IMR-90 (cell line): ENCODE data around the gene PIK3R4. TPM values are rescaled to one million over a fixed set of nuclear protein-coding genes. Genes with fewer than 3 reads are reported as not detected.

Experiments
- ATAC-seq: fragments of 200-7000 bp; cut with Tn5 transposase; 2 replicates; pipeline ENCODE4 v1.9.1; 2020; ENCODE audit warnings: low read depth, mild to moderate bottlenecking, moderate library complexity
- Bru-seq: library from RNA; stranded (reverse); fragments of 400-500 nt; gene quantifications from one replicate; lab custom pipeline; 2021; lab: Mats Ljungman, UMichigan
- BruChase-seq, 2 experiments: library from RNA; stranded (reverse); fragments of 400-500 nt; gene quantifications; one replicate each; lab custom pipeline; 2021; lab: Mats Ljungman, UMichigan
- BruUV-seq: library from RNA; stranded (reverse); fragments of 400-500 nt; replicated peaks from 2 replicates; lab custom pipeline; 2021; lab: Mats Ljungman, UMichigan
- CTCF ChIA-PET: fragments of 300-600 bp; formaldehyde crosslinking; extraction: SDS; loops from one replicate; lab custom pipeline; 2021; ENCODE audit warnings: antibody characterized with exemption; lab: Yijun Ruan, JAX
- POLR2A ChIA-PET: fragments of 300-600 bp; sonication (Branson Sonifier 250); formaldehyde crosslinking; loops from one replicate; lab custom pipeline; 2022; ENCODE audit warnings: antibody characterized with exemption; ENCODE audit not compliant: unreplicated experiment; lab: Charles Lee
- DNase-seq: peaks from one replicate; pipeline ENCODE4 v3.0.0; 2013
- H2AFZ ChIP-seq: replicated peaks from 2 replicates; pipeline ENCODE3; 2013; ENCODE audit warnings: low read length, mild to moderate bottlenecking; ENCODE audit not compliant: poor library complexity
- H2AK5ac ChIP-seq: 2 replicates; pipeline ENCODE4 v1.6.1; 2013; ENCODE audit warnings: low read depth, low read length, inconsistent platforms
- H2AK9ac ChIP-seq: replicated peaks from 2 replicates; pipeline ENCODE3; 2013; ENCODE audit warnings: mild to moderate bottlenecking, low read depth, low read length, moderate library complexity; ENCODE audit not compliant: poor library complexity
- H2BK120ac ChIP-seq: 2 replicates; pipeline ENCODE4 v1.6.1; 2013; ENCODE audit warnings: low read depth, low read length, inconsistent platforms
- H2BK15ac ChIP-seq: 3 replicates; pipeline ENCODE4 v1.6.1; 2013; ENCODE audit warnings: low read depth, low read length, inconsistent platforms
- H2BK20ac ChIP-seq: 2 replicates; pipeline ENCODE4 v1.6.1; 2013; ENCODE audit warnings: low read depth, mild to moderate bottlenecking, inconsistent platforms, low read length, moderate library complexity
- H2BK5ac ChIP-seq: 2 replicates; pipeline ENCODE4 v1.6.1; 2013; ENCODE audit warnings: mild to moderate bottlenecking, low read depth, low read length, inconsistent platforms; ENCODE audit not compliant: poor library complexity, severe bottlenecking
- H3K14ac ChIP-seq: replicated peaks from 2 replicates; pipeline ENCODE4 v1.6.1; 2013; ENCODE audit warnings: low read depth, low read length, inconsistent platforms
- H3K18ac ChIP-seq: 2 replicates; pipeline ENCODE4 v1.6.1; 2013; ENCODE audit warnings: low read depth, low read length, control low read depth
- H3K23ac ChIP-seq: 2 replicates; pipeline ENCODE4 v1.6.1; 2013; ENCODE audit warnings: low read depth, low read length, inconsistent platforms
- H3K27ac ChIP-seq: 2 replicates; pipeline ENCODE4 v1.5.1; 2013; ENCODE audit warnings: mild to moderate bottlenecking, control low read depth, low read length; ENCODE audit not compliant: insufficient read depth
- H3K27me3 ChIP-seq: 2 replicates; pipeline ENCODE4 v1.6.1; 2013; ENCODE audit warnings: low read length; ENCODE audit not compliant: control insufficient read depth, insufficient read depth
- H3K36me3 ChIP-seq: 2 replicates; pipeline ENCODE4 v1.6.1; 2013; ENCODE audit warnings: low read length, mixed read lengths; ENCODE audit not compliant: control insufficient read depth, insufficient read depth
- H3K4ac ChIP-seq: 2 replicates; pipeline ENCODE4 v1.6.1; 2013; ENCODE audit warnings: low read depth, low read length, inconsistent platforms
- H3K4me1 ChIP-seq: 2 replicates; pipeline ENCODE4 v1.6.1; 2013; ENCODE audit warnings: low read length, mixed read lengths; ENCODE audit not compliant: control insufficient read depth, insufficient read depth
- H3K4me2 ChIP-seq: 2 replicates; pipeline ENCODE4 v1.6.1; 2013; ENCODE audit warnings: low read depth, mild to moderate bottlenecking, control low read depth, low read length, moderate library complexity
- H3K4me3 ChIP-seq: 2 replicates; pipeline ENCODE4 v1.5.1; 2013; ENCODE audit warnings: low read depth, mild to moderate bottlenecking, control low read depth, low read length, moderate library complexity; ENCODE audit not compliant: insufficient read depth
- H3K56ac ChIP-seq: 2 replicates; pipeline ENCODE4 v1.6.1; 2013; ENCODE audit warnings: low read length, inconsistent platforms; ENCODE audit not compliant: insufficient read depth; ENCODE audit errors: extremely low read depth
- H3K79me1 ChIP-seq, 2 experiments: 2 replicates each; pipeline ENCODE4 v1.6.1; 2013; ENCODE audit warnings: low read length in 2 of 2, inconsistent platforms in 1 of 2, low read depth in 1 of 2
- H3K9ac ChIP-seq: 2 replicates; pipeline ENCODE4 v1.6.1; 2013; ENCODE audit warnings: low read depth, low read length, control low read depth
- H3K9me1 ChIP-seq: 2 replicates; pipeline ENCODE4 v1.6.1; 2013; ENCODE audit warnings: low read length, inconsistent platforms; ENCODE audit not compliant: insufficient read depth
- H3K9me3 ChIP-seq: 2 replicates; pipeline ENCODE4 v1.6.1; 2013; ENCODE audit warnings: low read length; ENCODE audit not compliant: control insufficient read depth, insufficient read depth
- H4K20me1 ChIP-seq: 2 replicates; pipeline ENCODE4 v1.6.1; 2013; ENCODE audit warnings: low read length, inconsistent platforms; ENCODE audit not compliant: insufficient read depth
- H4K5ac ChIP-seq: 2 replicates; pipeline ENCODE4 v1.6.1; 2013; ENCODE audit warnings: mild to moderate bottlenecking, low read depth, low read length, control low read depth
- H4K8ac ChIP-seq, 2 experiments: 2 replicates each; pipeline ENCODE4 v1.6.1; 2013; ENCODE audit warnings: low read depth in 2 of 2, low read length in 2 of 2, control low read depth in 1 of 2, inconsistent platforms in 1 of 2
- H4K91ac ChIP-seq: 2 replicates; pipeline ENCODE4 v1.6.1; 2013; ENCODE audit warnings: low read depth, low read length, inconsistent platforms; ENCODE audit not compliant: insufficient read depth
- CHD1 ChIP-seq: IDR thresholded peaks from 2 replicates; pipeline ENCODE4 v1.6.1; 2012; ENCODE audit warnings: low read depth, low read length, improper control_type of control experiment
- FOS ChIP-seq: fragments of 150-350 bp; IDR thresholded peaks from 2 replicates; pipeline ENCODE4 v1.6.1; 2016; ENCODE audit warnings: low read depth, low read length
- MAFK ChIP-seq: IDR thresholded peaks from 2 replicates; pipeline ENCODE4 v1.6.1; 2012; ENCODE audit warnings: low read depth, low read length, improper control_type of control experiment
- MXI1 ChIP-seq: IDR thresholded peaks from 2 replicates; pipeline ENCODE4 v1.6.1; 2012; ENCODE audit warnings: low read depth, mild to moderate bottlenecking, low read length, moderate library complexity, borderline replicate concordance
- NFE2L2 ChIP-seq: fragments of 150-350 bp; IDR thresholded peaks from 2 replicates; pipeline ENCODE4 v1.6.1; 2016; ENCODE audit warnings: low read depth, mild to moderate bottlenecking, low read length
- POLR2A ChIP-seq: IDR thresholded peaks from 2 replicates; pipeline ENCODE4 v1.6.1; 2012; ENCODE audit warnings: mild to moderate bottlenecking, low read depth, low read length
- RAD21 ChIP-seq: IDR thresholded peaks from 2 replicates; pipeline ENCODE4 v1.6.1; 2012; ENCODE audit warnings: low read length, improper control_type of control experiment
- USF2 ChIP-seq: fragments of 150-350 bp; IDR thresholded peaks from 2 replicates; pipeline ENCODE4 v1.6.1; 2017; ENCODE audit warnings: mild to moderate bottlenecking, antibody characterized with exemption, low read length, low read depth
- WGBS, 2 experiments: methylation state at CpG; one replicate each; pipeline versions ENCODE4 v1.1.5 to v1.1.7; 2013; ENCODE audit warnings: missing lambda C conversion rate in 2 of 2; ENCODE audit not compliant: insufficient read length in 1 of 2; ENCODE audit errors: extremely low coverage in 2 of 2; 5-methylcytosine and 5-hydroxymethylcytosine counted together
- dilution Hi-C: fragments of 300-500 bp; cut with HindIII; formaldehyde crosslinking; loops from one replicate; pipeline ENCODE4 v1.14.3; 2018; ENCODE audit warnings: low sequenced_read_pairs; ENCODE audit not compliant: unreplicated experiment
- in situ Hi-C: fragments of 300-500 bp; cut with MboI; formaldehyde crosslinking; loops from 3 replicates; pipeline ENCODE4 v1.14.3; 2019; ENCODE audit warnings: low sequenced_read_pairs, inconsistent platforms, mixed read lengths
- intact Hi-C: fragments of 100-400 bp; cut with micrococcal nuclease; formaldehyde crosslinking; loops from 2 replicates; pipeline ENCODE4 v1.10.0; 2022
- long read RNA-seq: library from polyadenylated mRNA; unstranded; transcript quantifications from one replicate; pipeline ENCODE4 v2.0.0, GENCODE V29; 2021; ENCODE audit not compliant: unreplicated experiment
- polyA plus RNA-seq, 3 experiments: library from polyadenylated mRNA; depleted of rRNA; stranded (reverse); fragments of >200 nt; gene quantifications; 2 replicates each; pipeline ENCODE4 v1.2.3, GENCODE V29; 2012; ENCODE audit warnings: low replicate concordance in 1 of 3
- total RNA-seq: library from RNA; depleted of rRNA; stranded (reverse); fragments of >200 nt; gene quantifications from 2 replicates; pipeline ENCODE4 v1.2.3, GENCODE V29; 2012; rRNA removed

The PIK3R4 gene
- 24.7 and 27.2 TPM in 2 replicates for total RNA-seq
- polyA plus RNA-seq (2012; rRNA removed), result 19.7 and 20.1 TPM in 2 replicates
- polyA plus RNA-seq (2012; cell fraction: cytosol; rRNA removed), result 6.4 and 6.8 TPM in 2 replicates
- polyA plus RNA-seq (2012; cell fraction: nucleus; rRNA removed; ENCODE audit: low replicate concordance), result 11.1 and 17.0 TPM in 2 replicates
- Bru-seq, nascent RNA, result percentile 69 among the genes with signal in this experiment
- BruChase-seq, experiment 1, labeled RNA remaining after a 6-hour chase, result percentile 56 among the genes with signal in this experiment
- percentile 63 among the genes with signal in this experiment for BruChase-seq, experiment 2, labeled RNA remaining after a 2-hour chase
- long read RNA-seq, full-length matches to known transcripts, result 6 of 12 reads
- long read RNA-seq, partial matches to known transcripts, result 4 of 12 reads
- long read RNA-seq, other reads (novel, unspliced or antisense), result 2 of 12 reads

DNA sequence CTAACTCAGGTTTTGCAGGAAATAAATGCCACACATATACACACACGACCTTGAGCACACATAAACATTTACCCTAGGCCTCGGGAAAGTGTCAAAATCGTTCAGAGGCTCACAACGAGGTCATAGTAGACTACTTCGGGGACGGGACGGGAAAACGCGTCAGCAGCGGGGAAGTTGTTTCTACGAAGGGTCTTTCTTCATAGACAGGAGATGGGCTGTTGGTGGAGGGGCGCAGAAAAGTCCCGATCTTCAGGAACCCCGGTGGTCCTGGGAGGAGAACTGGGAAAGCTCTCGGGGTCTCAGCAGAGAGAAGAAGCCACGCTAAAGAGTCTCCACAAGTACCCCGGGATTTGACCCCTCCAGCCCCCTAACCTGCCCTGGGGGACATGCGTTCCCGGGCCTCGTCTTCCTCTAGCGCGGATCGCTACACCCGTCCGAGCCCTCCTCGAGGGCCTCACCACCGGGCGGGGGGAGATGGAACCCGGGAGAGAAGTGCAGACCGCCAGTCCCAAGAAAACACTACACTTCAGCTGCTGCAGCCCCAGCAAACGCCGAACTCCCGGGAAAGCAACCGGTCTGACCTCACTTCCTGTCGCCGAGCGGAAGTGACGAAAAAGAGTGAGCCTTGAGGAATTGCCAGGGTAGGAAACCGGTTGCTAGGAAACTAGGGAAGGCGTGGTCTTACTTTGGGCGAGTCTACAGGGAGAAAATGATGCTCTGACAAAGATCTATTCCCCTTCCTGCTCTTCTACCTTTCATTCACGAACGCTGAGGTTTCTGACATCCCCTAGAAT lies at the start of gene PIK3R4:
TSS of gene PIK3R4 (minus strand) at position 584 of the 794 bp plus-strand sequence. CDS start 1,611 bp downstream, outside the sequence.
- no peak within 1 kb of the TSS; the same call in 1 of the 2 replicates for H3K18ac ChIP-seq
- H3K23ac ChIP-seq, result 0 out of 2 replicates have a peak within 1 kb of the TSS, but pooled peaks have one; percentile 18
- POLR2A ChIA-PET, result no interaction called here
- peak within 1 kb of the TSS; percentile 75 for H3K9ac ChIP-seq
- H4K20me1 ChIP-seq, result 0 out of 2 replicates have a peak, but pooled peaks cover 3% of the 10 kb centered on the region
- H3K14ac ChIP-seq, result no peak within 1 kb of the TSS
- peak within 1 kb of the TSS; percentile 81 for H4K5ac ChIP-seq
- H3K4ac ChIP-seq, result peak within 1 kb of the TSS; percentile 67
- peak within 1 kb of the TSS; percentile 73 to 78 for H4K8ac ChIP-seq
- WGBS, 2 experiments, result 0% methylated on average over 18 of the region's 43 CpGs; no CpG with 5 or more reads in 1 of the 2 experiments
- peak within 1 kb of the TSS; percentile 80 for H2AK9ac ChIP-seq
- intact Hi-C loops, result loop anchor here (5.0 to 10.0 kb wide), 3 partner anchors 62 to 281 kb away; partner anchors contain the start of genes ASTE1 and NEK11
- peaks cover 4% of the 10 kb centered on the region for H3K9me1 ChIP-seq
- no peak within 1 kb of the TSS for H2BK120ac ChIP-seq
- H3K27ac ChIP-seq, result peak within 1 kb of the TSS; percentile 70
- no peak within 1 kb of the TSS for H2BK15ac ChIP-seq
- peak within 1 kb of the TSS; percentile 25 for H2BK5ac ChIP-seq
- H2BK20ac ChIP-seq, result no peak within 1 kb of the TSS
- TSS peak; percentile 68 for BruUV-seq
- peak within 1 kb of the TSS; percentile 82 for H3K4me3 ChIP-seq
- in situ Hi-C loops, result loop anchor here (5.0 to 25.0 kb wide), 3 partner anchors 146 to 741 kb away; partner anchors contain the start of gene ATP2C1
- H3K56ac ChIP-seq, result peak within 1 kb of the TSS; percentile 59; the same call in 1 of the 2 replicates
- H3K27me3 ChIP-seq, result no peaks in the 10 kb centered on the region
- 0 out of 2 replicates have a peak within 1 kb of the TSS, but pooled peaks have one; percentile 15 for H2AK5ac ChIP-seq
- dilution Hi-C loops, result no loop called here
- TF ChIP-seq USF2, result no peak
- TF ChIP-seq NFE2L2, result no peak
- peak; percentile 68 for TF ChIP-seq POLR2A
- no peak for TF ChIP-seq RAD21
- TF ChIP-seq CHD1, result no peak
- no peak; the same call in 1 of the 2 replicates for TF ChIP-seq MXI1
- TF ChIP-seq MAFK, result peak; percentile 14; the same call in 1 of the 2 replicates
- TF ChIP-seq FOS, result no peak
- peak; percentile 83 for ATAC-seq
- peak within 1 kb of the TSS; percentile 96 for H3K4me2 ChIP-seq
- no peaks in the 10 kb centered on the region for H3K4me1 ChIP-seq
- DNase-seq, result peak; percentile 97
- CTCF ChIA-PET, result interaction anchor here (0.7 kb wide), 1 partner anchor 163 kb away, joined by 4 read pairs; no protein-coding TSS in a partner anchor
- peak within 1 kb of the TSS; percentile 95 for H2AFZ ChIP-seq
- H3K36me3 ChIP-seq, result peaks cover 2% of the 10 kb centered on the region
- peaks cover 15 to 24% of the 10 kb centered on the region in 2 experiments; a peak in 3 of 4 replicates for H3K79me1 ChIP-seq
- no peaks in the 10 kb centered on the region for H3K9me3 ChIP-seq
- peak within 1 kb of the TSS; percentile 53; the same call in 1 of the 2 replicates for H4K91ac ChIP-seq
